BJ (cell line): ENCODE data around the gene ZNF236. TPM values are rescaled to one million over a fixed set of nuclear protein-coding genes. Genes with fewer than 3 reads are reported as not detected.

Experiments used
- CTCF ChIA-PET: fragments of 350-600 bp; formaldehyde crosslinking; extraction: SDS; loops from one replicate; lab custom pipeline; 2021; ENCODE audit warnings: antibody characterized with exemption, inconsistent platforms; lab: Yijun Ruan, JAX
- POLR2A ChIA-PET: fragments of 300-600 bp; sonication (Branson Sonifier 250); formaldehyde crosslinking; extraction: SDS; loops from one replicate; lab custom pipeline; 2021; ENCODE audit warnings: antibody characterized with exemption; lab: Charles Lee
- DNase-seq: peaks from one replicate; pipeline ENCODE4 v3.0.0-alpha.2; 2011; ENCODE audit warnings: low read depth
- H3K27me3 ChIP-seq: 2 replicates; pipeline ENCODE4 v1.6.0; 2011; ENCODE audit warnings: low read length; ENCODE audit not compliant: control insufficient read depth, insufficient read depth
- H3K36me3 ChIP-seq: 2 replicates; pipeline ENCODE4 v1.5.1; 2011; ENCODE audit warnings: low read length; ENCODE audit not compliant: control insufficient read depth, insufficient read depth
- H3K4me3 ChIP-seq: 2 replicates; pipeline ENCODE4 v1.5.1; 2011; ENCODE audit warnings: low read depth, mild to moderate bottlenecking, control low read depth, low read length
- CTCF ChIP-seq: IDR thresholded peaks from 2 replicates; pipeline ENCODE4 v1.5.1; 2011; ENCODE audit warnings: low read depth, mild to moderate bottlenecking, control low read depth, inconsistent platforms, low read length, moderate library complexity; ENCODE audit not compliant: insufficient read depth
- polyA plus RNA-seq: library from polyadenylated mRNA; depleted of rRNA; stranded (reverse); fragments of >200 nt; gene quantifications from 2 replicates; pipeline ENCODE4 v1.2.3, GENCODE V29; 2011

Gene ZNF236
- polyA plus RNA-seq, 1 experiment: 5.1 TPM

GRCh38 chr18:76844742-76845477 lies 22.6 kb downstream of the ZNF236 start:
- no peaks in the 10 kb centered on the region for H3K36me3 ChIP-seq
- DNase-seq: no peak
- POLR2A ChIA-PET: no interaction called here
- no peak for TF ChIP-seq CTCF
- H3K27me3 ChIP-seq: no peaks in the 10 kb centered on the region
- CTCF ChIA-PET: interaction anchor here (1.0 to 1.2 kb wide), 3 partner anchors 10 to 367 kb away, joined by 3 to 9 read pairs (median 3); no protein-coding TSS in a partner anchor
- H3K4me3 ChIP-seq: no peak overlapping the region

- Histone ChIP-seq H3K27me3 (no peaks in the 10 kb centered on the region), H3K36me3 (no peaks in the 10 kb centered on the region), H3K4me3 (no peak overlapping the region)
- ChIA-PET CTCF (no interaction called here), POLR2A (no interaction called here)
- no peak for DNase-seq
- TF ChIP-seq CTCF: no peak
Observed at GRCh38 chr18:76846217-76846616, 23.9 kb downstream of the ZNF236 start.

GRCh38 chr18:76847916-76848315 lies 25.6 kb downstream of the ZNF236 start:
- 0 out of 2 replicates have a peak, but pooled peaks have one; percentile 8 for TF ChIP-seq CTCF
- Histone ChIP-seq H3K4me3 (no peak overlapping the region), H3K27me3 (no peaks in the 10 kb centered on the region), H3K36me3 (peaks cover 4% of the 10 kb centered on the region)
- ChIA-PET CTCF (interaction anchor here (0.9 to 1.9 kb wide), 2 partner anchors 18 to 27 kb away, joined by 4 read pairs; no protein-coding TSS in a partner anchor), POLR2A (no interaction called here)
- DNase-seq: no peak

- TF ChIP-seq CTCF: no peak
- no peak for DNase-seq
- CTCF ChIA-PET: interaction anchor here (1.2 kb wide), 1 partner anchor 47 kb away, joined by 3 read pairs; no protein-coding TSS in a partner anchor
- Histone ChIP-seq H3K27me3 (no peaks in the 10 kb centered on the region), H3K4me3 (no peak overlapping the region), H3K36me3 (peaks cover 4% of the 10 kb centered on the region)
- POLR2A ChIA-PET: no interaction called here
Observed at GRCh38 chr18:76850112-76850511, 27.8 kb downstream of the ZNF236 start.

GRCh38 chr18:76855594-76855993 lies 33.2 kb downstream of the ZNF236 start:
- DNase-seq: no peak
- ChIA-PET POLR2A (no interaction called here), CTCF (no interaction called here)
- peaks cover 6% of the 10 kb centered on the region for H3K36me3 ChIP-seq
- no peak for TF ChIP-seq CTCF
- no peaks in the 10 kb centered on the region for H3K27me3 ChIP-seq
- no peak overlapping the region for H3K4me3 ChIP-seq
